PC-3 (cell line): ENCODE measurements around the gene C5orf22. TPM values are rescaled to one million over a fixed set of nuclear protein-coding genes. Genes with fewer than 3 reads are reported as not detected.

Experiments used
- ATAC-seq: fragments of 200-7000 bp; cut with Tn5 transposase; 2 replicates; pipeline ENCODE4 v1.9.1; 2020; ENCODE audit warnings: mild to moderate bottlenecking, moderate library complexity
- BruUV-seq: library from RNA; stranded (reverse); fragments of 400-500 nt; replicated peaks from 2 replicates; lab custom pipeline; 2021; lab: Mats Ljungman, UMichigan
- CTCF ChIA-PET: fragments of 300-600 bp; sonication (Branson Sonifier 250); formaldehyde crosslinking; loops from one replicate; lab custom pipeline; 2022; ENCODE audit warnings: antibody characterized with exemption; lab: Charles Lee
- POLR2A ChIA-PET: fragments of 300-600 bp; sonication (Branson Sonifier 250); formaldehyde crosslinking; loops from one replicate; lab custom pipeline; 2022; ENCODE audit warnings: antibody characterized with exemption; ENCODE audit not compliant: unreplicated experiment; lab: Charles Lee
- DNase-seq: peaks from one replicate; pipeline ENCODE4 v3.0.0-alpha.2; 2015
- H2AFZ ChIP-seq: fragments of 300-600 bp; sonication (generic); 2 replicates; pipeline ENCODE4 v1.6.0; 2016; ENCODE audit warnings: antibody characterized with exemption, low read length
- H3F3A ChIP-seq: fragments of 300-600 bp; sonication (generic); one replicate; pipeline ENCODE4 v1.6.0; 2017; ENCODE audit warnings: antibody characterized with exemption, low read length, control low read depth, mild to moderate bottlenecking; ENCODE audit not compliant: unreplicated experiment
- H3K27ac ChIP-seq: fragments of 300-600 bp; sonication (generic); 2 replicates; pipeline ENCODE4 v1.5.1; 2016; ENCODE audit warnings: mild to moderate bottlenecking, low read length
- H3K27me3 ChIP-seq: fragments of 300-600 bp; sonication (generic); 2 replicates; pipeline ENCODE4 v1.6.1; 2016; ENCODE audit warnings: low read length, mixed read lengths
- H3K36me3 ChIP-seq: fragments of 300-600 bp; sonication (generic); 2 replicates; pipeline ENCODE4 v1.6.1; 2016; ENCODE audit warnings: low read depth, mixed run types, low read length, mixed read lengths
- H3K4me1 ChIP-seq: fragments of 300-600 bp; sonication (generic); 2 replicates; pipeline ENCODE4 v1.5.1; 2016; ENCODE audit warnings: low read length; ENCODE audit not compliant: insufficient read depth
- H3K4me2 ChIP-seq: fragments of 300-600 bp; sonication (generic); 2 replicates; pipeline ENCODE4 v1.6.0; 2016; ENCODE audit warnings: low read length
- H3K4me3 ChIP-seq: fragments of 300-600 bp; sonication (generic); 2 replicates; pipeline ENCODE4 v1.5.1; 2016; ENCODE audit warnings: mild to moderate bottlenecking, low read length, mixed read lengths
- H3K79me2 ChIP-seq: fragments of 300-600 bp; sonication (generic); 2 replicates; pipeline ENCODE4 v1.6.1; 2017; ENCODE audit warnings: low read length, mixed read lengths
- H3K9ac ChIP-seq: fragments of 300-600 bp; sonication (generic); 2 replicates; pipeline ENCODE4 v1.6.0; 2016; ENCODE audit warnings: mild to moderate bottlenecking, low read length
- H3K9me2 ChIP-seq: fragments of 300-600 bp; sonication (generic); replicated peaks from 2 replicates; pipeline ENCODE4 v1.6.1; 2016; ENCODE audit warnings: mixed run types, low read length, mixed read lengths
- H3K9me3 ChIP-seq: fragments of 300-600 bp; sonication (generic); 2 replicates; pipeline ENCODE4 v1.6.1; 2016; ENCODE audit warnings: low read length, mixed read lengths
- H4K20me1 ChIP-seq: fragments of 300-600 bp; sonication (generic); 2 replicates; pipeline ENCODE4 v1.6.1; 2016; ENCODE audit warnings: low read length, mixed read lengths
- EZH2 ChIP-seq: fragments of 300-600 bp; sonication (generic); IDR thresholded peaks from one replicate; pipeline ENCODE4 v1.6.1; 2017; ENCODE audit warnings: antibody characterized with exemption, mild to moderate bottlenecking, low read length; ENCODE audit not compliant: unreplicated experiment
- EZH2phosphoT487 ChIP-seq: fragments of 300-600 bp; sonication (generic); IDR thresholded peaks from 2 replicates; pipeline ENCODE4 v1.6.1; 2018; ENCODE audit warnings: mild to moderate bottlenecking, antibody characterized with exemption, low read length, borderline replicate concordance
- intact Hi-C: fragments of 100-400 bp; cut with micrococcal nuclease; formaldehyde crosslinking; loops from 2 replicates; pipeline ENCODE4 v1.9.0; 2023
- total RNA-seq: library from RNA; depleted of rRNA; stranded (reverse); fragments of >200 nt; gene quantifications from 2 replicates; pipeline ENCODE4 v1.2.3, GENCODE V29; 2014
- TF ChIP-seq, protein P1 (sequence below): fragments of 300-600 bp; sonication (generic); conservative IDR thresholded peaks from 2 replicates; pipeline ENCODE4 v1.5.1; 2017; ENCODE audit warnings: antibody characterized with exemption, low read depth, mild to moderate bottlenecking, low read length

The C5orf22 gene
- total RNA-seq, 1 experiment from 2014 or later: 15.3 TPM

DNA sequence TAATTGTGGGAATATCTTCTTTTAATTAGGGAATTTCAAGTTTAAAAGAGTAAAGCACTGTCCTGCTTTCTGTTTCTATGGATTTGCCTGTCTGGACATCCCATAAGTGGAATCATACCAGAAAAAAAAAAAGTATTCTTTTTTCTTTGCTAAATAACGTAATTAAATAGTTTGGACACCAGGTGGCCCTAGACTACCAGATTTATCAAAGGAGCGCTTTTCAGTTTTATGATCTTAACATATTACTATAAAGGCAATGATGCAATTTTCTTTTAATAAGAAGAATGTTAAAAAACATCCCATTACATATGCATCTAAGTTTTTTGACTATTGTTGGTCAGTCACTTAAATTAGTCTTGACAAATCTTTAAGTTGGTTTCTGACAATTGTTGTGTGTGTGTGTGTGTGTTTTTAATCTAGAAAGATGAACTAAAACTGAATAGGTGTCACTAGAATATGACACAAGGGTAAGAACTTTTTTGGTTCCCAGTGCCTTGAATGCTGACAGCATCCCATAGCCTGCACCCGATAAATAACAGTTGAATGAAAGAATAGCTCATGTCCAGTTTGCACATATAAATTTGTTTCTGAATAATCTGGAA, 49.5 kb downstream of the C5orf22 start:
- TF ChIP-seq, protein P1, sequence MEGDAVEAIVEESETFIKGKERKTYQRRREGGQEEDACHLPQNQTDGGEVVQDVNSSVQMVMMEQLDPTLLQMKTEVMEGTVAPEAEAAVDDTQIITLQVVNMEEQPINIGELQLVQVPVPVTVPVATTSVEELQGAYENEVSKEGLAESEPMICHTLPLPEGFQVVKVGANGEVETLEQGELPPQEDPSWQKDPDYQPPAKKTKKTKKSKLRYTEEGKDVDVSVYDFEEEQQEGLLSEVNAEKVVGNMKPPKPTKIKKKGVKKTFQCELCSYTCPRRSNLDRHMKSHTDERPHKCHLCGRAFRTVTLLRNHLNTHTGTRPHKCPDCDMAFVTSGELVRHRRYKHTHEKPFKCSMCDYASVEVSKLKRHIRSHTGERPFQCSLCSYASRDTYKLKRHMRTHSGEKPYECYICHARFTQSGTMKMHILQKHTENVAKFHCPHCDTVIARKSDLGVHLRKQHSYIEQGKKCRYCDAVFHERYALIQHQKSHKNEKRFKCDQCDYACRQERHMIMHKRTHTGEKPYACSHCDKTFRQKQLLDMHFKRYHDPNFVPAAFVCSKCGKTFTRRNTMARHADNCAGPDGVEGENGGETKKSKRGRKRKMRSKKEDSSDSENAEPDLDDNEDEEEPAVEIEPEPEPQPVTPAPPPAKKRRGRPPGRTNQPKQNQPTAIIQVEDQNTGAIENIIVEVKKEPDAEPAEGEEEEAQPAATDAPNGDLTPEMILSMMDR: peak; percentile 77
- no peak for TF ChIP-seq EZH2phosphoT487
- Histone ChIP-seq H3K27me3 (peaks cover 19% of the 10 kb centered on the region; the same call in 1 of the 2 replicates), H3K36me3 (no peaks in the 10 kb centered on the region), H3F3A (no peaks in the 10 kb centered on the region), H3K9me3 (no peaks in the 10 kb centered on the region), H3K9ac (no peak overlapping the region), H3K79me2 (no peaks in the 10 kb centered on the region), H3K4me1 (no peaks in the 10 kb centered on the region), H3K9me2 (no peaks in the 10 kb centered on the region), H4K20me1 (no peaks in the 10 kb centered on the region), H3K27ac (no peak overlapping the region), H3K4me2 (no peak overlapping the region), H3K4me3 (no peak overlapping the region), H2AFZ (no peak overlapping the region)
- intact Hi-C loops: loop anchor here (1.0 to 5.0 kb wide), 3 partner anchors 228 to 512 kb away; no protein-coding TSS in a partner anchor
- DNase-seq: peak; percentile 65
- CTCF ChIA-PET: interaction anchor here (0.7 kb wide), 1 partner anchor 227 kb away, joined by 4 read pairs; no protein-coding TSS in a partner anchor
- BruUV-seq: no TSS peak
- POLR2A ChIA-PET: no interaction called here
- ATAC-seq: no peak

DNA sequence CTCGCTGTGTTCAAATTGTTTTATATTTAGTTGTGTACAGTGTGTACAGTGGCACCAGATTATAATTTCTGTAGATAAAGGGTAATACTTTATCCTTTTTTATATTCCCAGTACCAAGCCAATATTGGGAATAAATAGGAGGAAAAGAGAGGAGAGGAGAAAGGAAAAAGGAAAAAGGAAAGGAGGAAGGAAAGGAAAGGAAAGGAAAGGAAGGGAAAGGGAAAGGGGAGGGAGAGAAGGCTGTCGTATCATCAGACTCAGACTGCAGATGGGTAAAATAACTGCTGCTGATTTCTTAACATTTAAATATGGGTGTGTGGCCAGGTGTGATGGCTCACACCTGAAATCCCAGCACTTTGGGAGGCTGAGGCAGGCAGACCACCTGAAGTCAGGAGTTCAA, 51.0 kb downstream of the C5orf22 start:
- ChIA-PET CTCF (no interaction called here), POLR2A (no interaction called here)
- H3K4me3 ChIP-seq: no peak overlapping the region
- H2AFZ ChIP-seq: no peak overlapping the region
- no peaks in the 10 kb centered on the region for H4K20me1 ChIP-seq
- ATAC-seq: no peak
- no peaks in the 10 kb centered on the region for H3K9me3 ChIP-seq
- intact Hi-C loops: loop anchor here (5.0 kb wide), 1 partner anchor 494 kb away; no protein-coding TSS in a partner anchor
- DNase-seq: no peak
- H3K27ac ChIP-seq: no peak overlapping the region
- H3K27me3 ChIP-seq: peaks cover 17% of the 10 kb centered on the region; the same call in 1 of the 2 replicates
- no peak overlapping the region for H3K4me2 ChIP-seq
- no peaks in the 10 kb centered on the region for H3K4me1 ChIP-seq
- H3K9ac ChIP-seq: no peak overlapping the region
- H3K36me3 ChIP-seq: no peaks in the 10 kb centered on the region
- no TSS peak for BruUV-seq
- no peaks in the 10 kb centered on the region for H3F3A ChIP-seq
- TF ChIP-seq EZH2: no peak
- TF ChIP-seq, protein P1: no peak
- no peak for TF ChIP-seq EZH2phosphoT487
- H3K9me2 ChIP-seq: no peaks in the 10 kb centered on the region
- no peaks in the 10 kb centered on the region for H3K79me2 ChIP-seq

DNA sequence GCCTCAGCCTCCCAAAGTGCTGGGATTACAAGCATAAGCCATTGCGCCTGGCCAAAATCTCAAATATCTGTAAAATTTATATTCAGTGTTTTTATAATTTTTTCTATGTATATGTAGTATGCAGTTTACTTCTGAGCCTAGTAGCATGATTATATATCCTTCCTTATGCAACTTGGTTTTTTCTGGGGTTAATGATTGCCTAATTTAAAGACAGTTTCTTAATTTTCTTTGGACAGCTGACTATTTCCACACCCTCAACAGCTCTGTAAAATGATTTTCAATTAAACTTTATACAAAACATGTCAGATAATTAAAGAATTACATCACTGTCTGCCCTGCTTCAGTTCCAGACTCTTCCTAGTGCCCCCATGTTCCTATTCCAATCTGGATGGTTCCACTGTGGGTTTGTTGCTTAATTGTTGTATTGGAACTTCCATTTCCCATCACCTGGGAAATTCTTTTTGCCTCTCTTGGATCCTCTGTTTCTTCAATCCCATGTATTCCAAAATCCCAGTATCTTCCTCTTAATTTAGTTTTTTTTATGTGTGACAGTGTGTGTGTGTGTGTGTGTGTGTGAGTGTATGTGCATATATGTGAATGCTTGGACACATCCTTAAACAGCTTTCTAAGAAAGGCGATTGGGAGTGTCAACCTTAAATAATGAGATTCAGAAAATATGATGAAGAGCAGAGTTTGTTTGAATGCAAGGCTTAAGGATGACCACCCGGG, 53.2 kb downstream of the C5orf22 start:
- H3K36me3 ChIP-seq: no peaks in the 10 kb centered on the region
- H3F3A ChIP-seq: no peaks in the 10 kb centered on the region
- CTCF ChIA-PET: no interaction called here
- no peak overlapping the region for H2AFZ ChIP-seq
- DNase-seq (no peak), ATAC-seq (no peak)
- no peaks in the 10 kb centered on the region for H3K4me1 ChIP-seq
- H3K9me3 ChIP-seq: no peaks in the 10 kb centered on the region
- H3K9ac ChIP-seq: no peak overlapping the region
- no peak overlapping the region for H3K27ac ChIP-seq
- intact Hi-C loops: no loop called here
- no peaks in the 10 kb centered on the region for H4K20me1 ChIP-seq
- no TSS peak for BruUV-seq
- H3K27me3 ChIP-seq: peaks cover 30% of the 10 kb centered on the region; the same call in 1 of the 2 replicates
- no peak overlapping the region for H3K4me2 ChIP-seq
- H3K79me2 ChIP-seq: no peaks in the 10 kb centered on the region
- POLR2A ChIA-PET: interaction anchor here (0.6 kb wide), 1 partner anchor 206 kb away, joined by 4 read pairs; no protein-coding TSS in a partner anchor
- H3K4me3 ChIP-seq: no peak overlapping the region
- H3K9me2 ChIP-seq: no peaks in the 10 kb centered on the region
- TF ChIP-seq EZH2 (no peak), EZH2phosphoT487 (no peak)
- TF ChIP-seq, protein P1: no peak
